Measurements from ENCODE around the gene NTF4.

DNA sequence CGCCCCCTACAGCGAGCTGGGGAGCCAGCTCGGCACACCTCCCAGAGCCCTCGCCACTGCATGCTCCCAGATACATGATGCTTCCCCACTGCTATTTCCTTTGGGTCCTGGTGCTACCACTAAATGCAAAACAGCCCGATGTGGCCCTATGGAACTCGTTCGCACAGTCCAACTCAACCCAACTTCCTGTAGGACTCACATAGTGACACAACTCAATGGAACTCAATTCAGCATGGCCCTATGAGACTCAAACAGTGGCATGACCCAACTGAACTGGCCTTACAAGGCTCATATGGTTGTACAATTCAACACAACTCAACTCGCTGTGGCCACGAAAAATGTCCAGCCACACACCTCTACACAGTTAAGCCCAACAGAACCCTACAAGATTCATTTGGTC is 4.4 kb upstream of the NTF4 start:
- TF ChIP-seq, protein P1, sequence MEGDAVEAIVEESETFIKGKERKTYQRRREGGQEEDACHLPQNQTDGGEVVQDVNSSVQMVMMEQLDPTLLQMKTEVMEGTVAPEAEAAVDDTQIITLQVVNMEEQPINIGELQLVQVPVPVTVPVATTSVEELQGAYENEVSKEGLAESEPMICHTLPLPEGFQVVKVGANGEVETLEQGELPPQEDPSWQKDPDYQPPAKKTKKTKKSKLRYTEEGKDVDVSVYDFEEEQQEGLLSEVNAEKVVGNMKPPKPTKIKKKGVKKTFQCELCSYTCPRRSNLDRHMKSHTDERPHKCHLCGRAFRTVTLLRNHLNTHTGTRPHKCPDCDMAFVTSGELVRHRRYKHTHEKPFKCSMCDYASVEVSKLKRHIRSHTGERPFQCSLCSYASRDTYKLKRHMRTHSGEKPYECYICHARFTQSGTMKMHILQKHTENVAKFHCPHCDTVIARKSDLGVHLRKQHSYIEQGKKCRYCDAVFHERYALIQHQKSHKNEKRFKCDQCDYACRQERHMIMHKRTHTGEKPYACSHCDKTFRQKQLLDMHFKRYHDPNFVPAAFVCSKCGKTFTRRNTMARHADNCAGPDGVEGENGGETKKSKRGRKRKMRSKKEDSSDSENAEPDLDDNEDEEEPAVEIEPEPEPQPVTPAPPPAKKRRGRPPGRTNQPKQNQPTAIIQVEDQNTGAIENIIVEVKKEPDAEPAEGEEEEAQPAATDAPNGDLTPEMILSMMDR (IDR thresholded peaks at IDR 0.05): no peak
- no peak for TF ChIP-seq POLR2A (IDR thresholded peaks at IDR 0.05)

Data from adrenal gland (tissue), 5 donors.